Measurements from ENCODE around the gene C22orf31.

GRCh38 chr22:29060931-29061330 lies 700 bp downstream of the C22orf31 start:
- TF ChIP-seq CTCF (conservative IDR thresholded peaks at IDR 0.05), result no peak
- TF ChIP-seq ZFX (IDR thresholded peaks at IDR 0.05), result no peak
